Osteocyte (in vitro differentiated cells): ENCODE results near the gene ZNF25. TPM values are rescaled to one million over a fixed set of nuclear protein-coding genes. Genes with fewer than 3 reads are reported as not detected.

Source experiments
- DNase-seq: peaks from one replicate; pipeline ENCODE4 v3.0.0; 2021; ENCODE audit warnings: mixed read lengths; ENCODE audit not compliant: unreplicated experiment; ENCODE audit errors: extremely low spot score
- H3K27ac Mint-ChIP-seq: one replicate; pipeline ENCODE4 v1.8.0; 2021; ENCODE audit warnings: mild to moderate bottlenecking, mixed read lengths; ENCODE audit not compliant: unreplicated experiment
- H3K27me3 Mint-ChIP-seq: one replicate; pipeline ENCODE4 v1.8.0; 2021; ENCODE audit warnings: mixed read lengths; ENCODE audit not compliant: unreplicated experiment
- H3K36me3 Mint-ChIP-seq: one replicate; pipeline ENCODE4 v1.8.0; 2021; ENCODE audit warnings: mixed read lengths; ENCODE audit not compliant: unreplicated experiment
- H3K4me1 Mint-ChIP-seq: one replicate; pipeline ENCODE4 v1.8.0; 2021; ENCODE audit warnings: mixed read lengths; ENCODE audit not compliant: unreplicated experiment
- H3K4me3 Mint-ChIP-seq: one replicate; pipeline ENCODE4 v1.8.0; 2021; ENCODE audit warnings: mild to moderate bottlenecking, moderate library complexity, mixed read lengths; ENCODE audit not compliant: unreplicated experiment
- H3K9me3 Mint-ChIP-seq: one replicate; pipeline ENCODE4 v1.8.0; 2021; ENCODE audit warnings: mixed read lengths; ENCODE audit not compliant: unreplicated experiment
- CTCF ChIP-seq: fragments of 200-600 bp; sonication (generic); IDR thresholded peaks from 2 replicates; pipeline ENCODE4 v1.5.0; 2021; ENCODE audit warnings: antibody characterized with exemption, mild to moderate bottlenecking, moderate library complexity
- total RNA-seq: library from RNA; stranded (reverse); gene quantifications from 2 replicates; pipeline ENCODE4 v1.2.1, GENCODE V29; 2021

The ZNF25 gene
- total RNA-seq, 1 donor from 2014 or later, result 11.5 TPM

- H3K36me3 Mint-ChIP-seq, result no peaks in the 10 kb centered on the region
- no peak overlapping the region for H3K4me3 Mint-ChIP-seq
- H3K27me3 Mint-ChIP-seq, result no peaks in the 10 kb centered on the region
- peaks cover 30% of the 10 kb centered on the region for H3K9me3 Mint-ChIP-seq
- no peaks in the 10 kb centered on the region for H3K4me1 Mint-ChIP-seq
- no peak overlapping the region for H3K27ac Mint-ChIP-seq
- TF ChIP-seq CTCF, result no peak
- no peak for DNase-seq
Measured at GRCh38 chr10:37906382-37906781, 70.1 kb downstream of the ZNF25 start.

Other genes starting within 250 kb of the ZNF25 start
- gene ZNF248, start 119.0 kb downstream of the ZNF25 start, total RNA-seq, result 3.9 and 5.4 TPM in 2 replicates
- gene ZNF33A, start 34.0 kb upstream of the ZNF25 start, total RNA-seq, result 21.3 and 22.7 TPM in 2 replicates
- gene ZNF37A, start 117.7 kb upstream of the ZNF25 start, total RNA-seq, result 19.1 and 20.4 TPM in 2 replicates